Activated CD8-positive, alpha-beta memory T cell treated with anti-CD3 and anti-CD28 coated beads, Interleukin-2, amount 50 U/mL, for 48 hours (primary cell): ENCODE results near the gene LTB4R.

Source experiments
- DNase-seq: peaks from one replicate; pipeline ENCODE4 v3.0.0-alpha.2; 2020

The LTB4R gene

GRCh38 chr14:24310646-24311604, at the start of gene LTB4R:
LTB4R (plus strand) TSS chr14:24311502; CDS start chr14:24315652, 4,150 bp downstream.
- DNase-seq: peak; percentile 81

- DNase-seq: no peak
These were observed 49.4 kb upstream of the LTB4R start for GRCh38 chr14:24261969-24262327.

GRCh38 chr14:24262821-24263733, 48.2 kb upstream of the LTB4R start, which contains the start of gene TGM1:
TGM1 (minus strand) TSS chr14:24263177; CDS start chr14:24262352, 825 bp downstream.
- no peak for DNase-seq

- no peak for DNase-seq
These were observed 47.5 kb upstream of the LTB4R start for GRCh38 chr14:24263848-24264247.

GRCh38 chr14:24264298-24264697, 47.0 kb upstream of the LTB4R start:
- no peak for DNase-seq

GRCh38 chr14:24266344-24267244, 44.7 kb upstream of the LTB4R start:
- DNase-seq: no peak

- no peak for DNase-seq
These were observed 43.8 kb upstream of the LTB4R start for GRCh38 chr14:24267516-24267915.

GRCh38 chr14:24268225-24268624, 43.1 kb upstream of the LTB4R start:
- no peak for DNase-seq

- DNase-seq: no peak
These were observed 41.9 kb upstream of the LTB4R start for GRCh38 chr14:24269368-24269767.

GRCh38 chr14:24269910-24270536, 41.3 kb upstream of the LTB4R start:
- DNase-seq: no peak

- no peak for DNase-seq
These were observed 40.7 kb upstream of the LTB4R start for GRCh38 chr14:24270537-24271133.

- peak; percentile 93 for DNase-seq
These were observed 40.0 kb upstream of the LTB4R start, which contains the start of gene RABGGTA for GRCh38 chr14:24271134-24271833. RABGGTA (minus strand) TSS chr14:24271597; CDS start chr14:24271115, 482 bp downstream.

GRCh38 chr14:24271834-24272263, 39.5 kb upstream of the LTB4R start:
- DNase-seq: no peak

- DNase-seq: no peak
These were observed 38.8 kb upstream of the LTB4R start for GRCh38 chr14:24272467-24272866.

- DNase-seq: no peak
These were observed 37.8 kb upstream of the LTB4R start for GRCh38 chr14:24273422-24273998.

GRCh38 chr14:24274101-24274543, 37.2 kb upstream of the LTB4R start:
- DNase-seq: peak; percentile 64

GRCh38 chr14:24277071-24277470, 34.2 kb upstream of the LTB4R start:
- no peak for DNase-seq

- no peak for DNase-seq
These were observed 33.5 kb upstream of the LTB4R start for GRCh38 chr14:24277606-24278321.

GRCh38 chr14:24278424-24278823, 32.9 kb upstream of the LTB4R start:
- DNase-seq: no peak
